ENCODE measurements around the gene GDAP2.
"Not testable (repeated sequence)": the region's sequence is repeated elsewhere in the genome, so short reads cannot be mapped to it uniquely, and the experiment has no call there.

The GDAP2 gene, protein sequence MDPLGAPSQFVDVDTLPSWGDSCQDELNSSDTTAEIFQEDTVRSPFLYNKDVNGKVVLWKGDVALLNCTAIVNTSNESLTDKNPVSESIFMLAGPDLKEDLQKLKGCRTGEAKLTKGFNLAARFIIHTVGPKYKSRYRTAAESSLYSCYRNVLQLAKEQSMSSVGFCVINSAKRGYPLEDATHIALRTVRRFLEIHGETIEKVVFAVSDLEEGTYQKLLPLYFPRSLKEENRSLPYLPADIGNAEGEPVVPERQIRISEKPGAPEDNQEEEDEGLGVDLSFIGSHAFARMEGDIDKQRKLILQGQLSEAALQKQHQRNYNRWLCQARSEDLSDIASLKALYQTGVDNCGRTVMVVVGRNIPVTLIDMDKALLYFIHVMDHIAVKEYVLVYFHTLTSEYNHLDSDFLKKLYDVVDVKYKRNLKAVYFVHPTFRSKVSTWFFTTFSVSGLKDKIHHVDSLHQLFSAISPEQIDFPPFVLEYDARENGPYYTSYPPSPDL

DNA sequence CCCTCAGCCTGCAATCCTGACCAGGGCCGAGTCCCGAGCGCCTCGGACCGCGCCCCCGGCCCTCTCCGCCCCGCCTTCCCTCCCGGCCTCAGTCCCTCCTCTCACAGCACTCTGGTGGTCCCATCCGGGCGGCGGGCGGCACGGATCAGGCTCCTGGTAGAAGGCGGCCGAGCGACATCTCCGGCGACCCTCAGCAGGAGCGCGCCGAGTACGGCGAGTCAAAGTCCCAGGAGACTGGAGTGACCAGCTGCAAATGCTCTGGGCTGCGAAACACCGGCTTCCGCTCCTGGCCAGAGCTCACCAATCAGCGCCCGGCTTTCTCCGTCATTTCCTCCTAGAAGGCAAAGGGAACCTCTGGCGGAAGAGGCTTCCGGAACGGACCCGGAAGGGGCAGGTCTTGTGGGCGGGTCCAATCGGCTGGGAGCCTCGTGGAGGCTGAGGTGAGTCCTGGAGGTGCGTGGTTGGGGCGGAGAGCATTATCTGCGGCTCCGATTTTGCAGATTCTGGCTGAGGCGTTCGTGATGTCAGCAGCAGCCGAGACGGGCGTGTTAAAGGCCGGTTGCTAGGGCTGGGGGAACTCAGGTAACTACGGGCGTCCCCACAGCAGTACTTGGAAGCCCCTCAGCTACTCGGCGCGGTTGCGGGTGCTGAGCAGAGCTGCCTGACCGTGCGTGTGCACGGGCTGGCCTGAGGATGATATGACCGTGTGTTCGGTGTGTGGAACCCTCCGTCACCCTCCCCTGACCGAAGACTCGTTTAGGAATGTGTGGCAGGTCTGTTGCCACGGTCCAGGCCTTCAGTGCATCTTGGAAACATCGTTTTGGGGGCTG, at the start of gene GDAP2, which contains the start of gene WDR3:
TSS of gene GDAP2 (minus strand) at position 279 of the 830 bp plus-strand sequence. CDS start 9,264 bp downstream, outside the sequence.
TSS of gene WDR3 (plus strand) at position 397 of the 830 bp plus-strand sequence. CDS start 3,581 bp downstream, outside the sequence.
- DNase-seq, result peak; percentile 60 to 99 (median 95)

DNA sequence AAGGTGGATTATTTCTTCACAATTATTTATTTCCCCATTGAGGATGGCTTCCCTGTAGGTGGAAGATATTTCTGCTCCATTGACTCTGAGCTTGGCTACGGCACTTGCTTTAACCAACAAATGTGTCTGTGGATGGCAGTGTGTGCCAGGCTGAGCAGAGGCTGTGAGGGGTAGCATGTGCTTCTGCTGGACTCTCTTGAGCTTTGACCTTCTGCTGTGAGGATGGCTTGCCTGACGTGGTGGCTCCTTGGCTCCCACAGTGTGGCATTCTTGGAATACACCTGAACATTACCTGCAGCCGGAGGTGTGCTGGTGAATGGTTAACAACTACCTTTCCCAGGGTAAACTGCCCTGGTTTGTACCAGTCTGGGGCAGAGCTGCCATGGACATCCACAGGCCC, 47.0 kb upstream of the GDAP2 start:
- DNase-seq, result no peak

DNA sequence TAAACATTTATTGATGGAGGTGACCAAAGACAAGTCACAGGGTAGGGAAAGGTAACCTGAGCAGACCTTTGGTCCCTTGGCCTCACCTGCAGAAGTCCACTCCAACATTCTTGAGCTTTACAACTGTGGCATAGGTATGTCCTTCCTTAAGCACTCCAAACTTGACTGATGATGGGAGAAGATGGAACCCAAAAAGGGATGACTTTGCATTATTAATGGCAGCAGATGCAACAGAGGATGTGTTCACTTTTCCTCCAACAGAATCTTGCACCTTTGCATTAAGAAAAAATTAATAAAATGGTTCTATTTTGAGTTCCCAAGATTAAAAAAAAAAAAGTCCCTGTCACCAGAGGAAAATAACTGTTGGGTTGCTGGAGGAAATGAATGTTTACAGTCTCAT, 42.4 kb upstream of the GDAP2 start:
- DNase-seq, result no peak

DNA sequence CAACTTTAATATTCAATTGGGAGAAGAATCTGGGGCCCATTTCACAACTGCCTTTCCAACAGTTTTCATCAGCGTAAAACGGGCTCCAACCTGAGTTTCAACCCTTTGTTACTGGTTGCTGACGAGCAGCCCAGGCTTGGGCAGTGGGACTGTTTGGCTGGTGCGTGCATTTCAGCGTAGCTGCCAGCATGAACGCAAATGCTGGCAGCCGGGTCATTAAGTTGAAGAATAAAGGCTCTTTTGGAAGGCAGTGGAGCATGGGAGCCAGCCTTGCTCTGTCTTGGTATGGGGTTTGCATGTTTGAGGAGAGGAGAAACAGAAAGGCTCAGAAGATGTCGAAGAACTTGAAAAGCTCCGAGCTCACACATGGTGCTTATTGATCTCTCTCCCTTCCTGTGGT, 40.8 kb upstream of the GDAP2 start:
- DNase-seq, result peak in 4 of 58 donors; percentile 1 to 19 (median 12)

DNA sequence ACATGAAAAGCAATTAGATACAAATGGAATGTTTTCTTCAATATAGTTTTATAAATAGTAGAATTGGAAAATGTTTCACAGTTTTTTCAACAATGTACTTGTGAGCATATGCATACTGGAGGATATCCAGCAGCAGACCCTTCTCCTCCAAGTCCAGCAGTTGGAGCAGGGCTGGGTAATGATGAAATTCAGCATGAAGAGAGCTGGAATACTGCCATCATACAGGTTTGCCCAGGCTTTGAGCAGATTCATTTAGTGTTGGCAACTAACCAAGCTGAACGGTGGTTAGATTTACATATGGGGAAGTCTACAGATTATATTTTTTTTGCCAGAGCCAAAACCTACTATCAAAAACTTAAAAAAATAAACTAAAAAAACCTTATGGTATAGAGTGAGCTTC, 38.5 kb upstream of the GDAP2 start:
- DNase-seq, result peak in 3 of 58 donors; percentile 1 to 8 (median 3)

DNA sequence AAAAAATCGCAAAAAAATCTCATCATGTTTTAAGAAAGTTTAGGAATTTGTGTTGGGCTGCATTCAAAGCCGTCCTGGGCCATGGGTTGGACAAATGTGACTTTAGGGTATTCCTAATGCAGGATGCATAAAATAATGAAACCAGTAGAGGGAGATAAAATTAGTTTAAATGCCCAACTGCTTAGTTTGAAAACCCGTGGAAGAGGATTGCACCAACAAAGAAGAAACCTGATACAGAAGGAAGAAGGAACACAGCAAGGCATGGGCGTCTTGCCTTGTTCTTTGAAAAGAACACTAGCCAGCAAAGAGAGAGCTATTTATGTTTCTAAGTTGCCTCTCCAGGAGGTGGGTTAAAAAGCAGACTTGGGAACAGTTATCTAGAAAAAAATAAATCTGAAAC, 38.1 kb upstream of the GDAP2 start:
- peak in 8 of 58 donors; percentile 1 to 46 (median 6) for DNase-seq

DNA sequence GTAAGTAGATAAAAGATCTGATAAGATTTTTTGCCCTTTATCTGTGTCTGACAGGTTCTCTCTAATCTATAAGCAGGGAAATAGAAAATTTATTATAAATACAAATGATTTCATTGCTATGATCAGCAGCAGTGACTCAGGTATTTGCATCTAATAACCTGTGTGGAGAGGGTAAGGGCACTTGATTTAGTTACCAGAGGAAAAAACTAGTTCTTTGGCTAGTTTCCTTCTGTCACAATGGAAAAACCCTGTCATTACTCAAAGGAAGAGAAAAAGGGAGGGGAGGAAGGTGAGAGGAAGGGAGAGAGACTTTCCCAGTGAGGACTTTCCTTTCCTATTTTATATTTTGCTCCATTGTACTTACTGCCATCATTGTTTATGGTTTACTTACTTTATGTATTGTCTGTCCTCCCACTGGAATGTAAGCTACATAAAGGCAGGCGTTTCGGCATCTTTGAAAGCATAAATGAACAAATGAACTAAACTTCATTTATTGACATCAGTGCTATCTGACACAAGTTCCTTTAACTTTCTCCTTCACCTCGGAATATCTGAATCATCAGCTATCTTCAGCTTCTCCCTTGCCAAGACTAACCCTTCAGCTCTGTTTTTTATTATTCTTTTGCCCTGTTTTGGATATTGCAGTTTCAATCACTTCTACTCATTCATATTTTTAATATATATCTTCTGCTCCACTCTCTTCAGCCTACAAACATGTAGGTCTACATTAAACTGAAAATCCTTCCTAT, 35.0 kb upstream of the GDAP2 start:
- no peak for DNase-seq

DNA sequence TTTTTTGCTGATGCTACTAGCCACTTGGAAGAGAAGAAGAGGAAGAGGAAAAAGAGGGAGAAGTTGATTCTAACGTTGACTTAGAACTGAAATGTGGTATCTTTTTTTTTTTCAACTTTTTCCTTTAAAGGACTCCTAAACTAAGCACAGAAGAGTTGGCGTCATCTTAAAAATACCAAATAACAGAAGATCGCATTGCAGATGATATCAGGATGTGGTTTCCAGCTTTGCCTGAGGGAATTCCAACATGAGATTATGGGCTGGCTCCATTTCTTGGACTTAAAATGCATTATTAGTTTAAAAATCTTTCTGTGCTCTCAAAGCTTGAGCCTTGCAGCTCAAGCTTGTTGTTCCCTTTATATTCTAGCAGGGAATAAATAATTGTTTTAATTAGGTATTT, 29.9 kb upstream of the GDAP2 start:
- no peak for DNase-seq

DNA sequence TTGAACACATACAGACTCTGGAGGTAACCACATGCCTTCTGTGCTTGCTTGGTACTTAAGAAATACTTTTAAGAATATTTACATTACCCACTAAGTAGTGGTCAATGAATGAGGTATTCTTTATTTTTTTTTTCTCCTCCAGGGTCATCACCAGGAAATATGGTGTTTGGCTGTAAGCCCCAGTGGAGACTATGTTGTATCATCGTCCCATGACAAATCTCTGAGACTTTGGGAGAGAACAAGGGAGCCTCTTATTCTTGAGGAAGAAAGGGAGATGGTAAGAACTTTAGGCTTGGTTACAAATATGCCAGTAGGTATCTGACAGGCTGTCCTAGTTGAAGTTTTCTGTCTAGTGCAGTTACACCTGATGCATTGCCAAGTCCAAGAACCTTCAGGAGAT, 23.0 kb upstream of the GDAP2 start:
- no peak for DNase-seq

DNA sequence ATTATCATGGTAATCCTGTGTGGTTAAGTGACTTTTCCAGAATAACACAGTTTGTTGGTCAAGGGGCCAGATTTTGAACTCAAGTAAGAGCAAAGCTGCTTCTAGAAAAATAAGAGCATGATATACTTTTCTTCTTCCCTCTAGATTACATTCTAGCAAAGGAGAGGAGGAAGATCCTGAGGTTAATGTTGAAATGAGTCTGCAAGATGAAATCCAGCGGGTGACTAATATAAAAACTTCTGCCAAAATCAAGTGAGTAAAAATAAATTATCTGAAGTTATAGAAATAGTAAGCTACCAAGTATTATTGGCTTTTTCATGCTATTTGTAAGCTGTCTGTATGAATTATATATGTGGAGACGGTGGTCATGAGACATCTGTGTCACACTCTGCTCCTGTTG, 12.9 kb upstream of the GDAP2 start:
- DNase-seq, result no peak

DNA sequence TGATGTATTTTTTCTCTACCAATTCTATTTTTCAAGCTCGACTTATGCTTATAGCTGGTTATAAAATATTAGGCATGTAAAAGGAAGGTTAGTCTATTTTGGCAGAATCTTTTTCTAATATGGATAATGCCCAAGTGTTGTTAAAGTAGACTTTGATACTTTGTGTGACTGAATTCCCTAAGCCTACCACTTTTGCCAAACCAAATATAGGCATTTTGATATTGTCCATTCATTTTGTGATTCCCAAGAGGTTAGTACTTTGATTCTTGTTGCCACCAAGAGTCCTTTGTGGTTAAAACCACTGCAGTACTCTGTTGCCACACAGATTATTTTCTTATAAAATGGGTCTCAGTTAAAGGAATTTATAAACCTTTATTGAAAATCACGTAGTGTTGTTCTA, 4.3 kb upstream of the GDAP2 start:
- no peak for DNase-seq

DNA sequence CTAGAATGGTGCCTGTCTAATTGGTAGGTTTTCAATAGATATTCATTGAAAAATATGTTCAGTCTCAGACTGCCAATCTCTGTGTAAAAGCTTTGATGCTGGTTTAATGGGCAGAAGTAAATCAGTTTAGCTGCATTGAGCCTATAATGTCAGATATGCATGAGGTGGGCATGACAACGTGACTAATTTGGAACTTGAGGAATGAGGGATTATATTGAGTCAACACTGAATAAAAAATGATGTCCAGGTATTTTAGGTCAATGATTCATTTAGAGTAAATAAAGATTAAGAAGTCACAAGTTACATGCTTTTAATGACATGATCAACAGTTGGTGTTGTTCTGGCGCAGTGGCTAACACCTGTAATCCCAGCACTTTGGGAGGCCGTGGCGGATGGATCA, 3.2 kb upstream of the GDAP2 start:
- DNase-seq, result no peak

DNA sequence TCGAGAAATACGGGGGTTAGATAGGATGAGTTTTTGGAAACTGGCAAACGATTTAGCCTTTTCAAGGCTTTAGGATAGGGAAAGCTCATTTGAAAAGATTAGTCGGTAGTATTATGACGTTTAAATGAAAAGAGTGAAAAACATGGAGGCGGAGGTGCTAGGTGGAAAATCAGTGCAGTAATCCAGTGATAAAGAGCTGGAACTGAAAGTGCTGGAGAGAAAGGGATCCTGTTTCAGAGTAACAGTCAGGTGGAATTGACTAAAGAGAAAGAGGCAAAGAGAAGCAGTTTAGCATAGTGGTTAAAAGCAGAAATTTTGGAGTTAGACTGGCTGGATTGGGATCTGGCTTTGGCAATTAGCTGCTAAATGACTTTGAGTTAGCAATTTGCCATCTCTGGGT, 1.1 kb upstream of the GDAP2 start:
- no peak for DNase-seq

DNA sequence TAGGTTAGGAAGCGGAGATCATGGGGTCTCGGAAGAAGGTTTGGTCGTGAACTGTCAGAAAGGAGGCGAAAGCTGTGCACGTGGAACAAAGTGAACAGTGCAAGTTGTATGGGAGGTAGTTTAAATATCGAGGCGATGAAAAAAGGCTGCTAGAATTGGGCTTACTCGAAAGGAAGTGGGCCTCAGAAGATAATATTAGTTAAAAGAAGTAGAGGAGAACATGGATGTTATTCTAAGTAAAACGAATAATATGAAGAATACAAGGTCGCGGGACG, 689 bp upstream of the GDAP2 start:
- DNase-seq, result peak in 1 of 58 donors; percentile 10

DNA sequence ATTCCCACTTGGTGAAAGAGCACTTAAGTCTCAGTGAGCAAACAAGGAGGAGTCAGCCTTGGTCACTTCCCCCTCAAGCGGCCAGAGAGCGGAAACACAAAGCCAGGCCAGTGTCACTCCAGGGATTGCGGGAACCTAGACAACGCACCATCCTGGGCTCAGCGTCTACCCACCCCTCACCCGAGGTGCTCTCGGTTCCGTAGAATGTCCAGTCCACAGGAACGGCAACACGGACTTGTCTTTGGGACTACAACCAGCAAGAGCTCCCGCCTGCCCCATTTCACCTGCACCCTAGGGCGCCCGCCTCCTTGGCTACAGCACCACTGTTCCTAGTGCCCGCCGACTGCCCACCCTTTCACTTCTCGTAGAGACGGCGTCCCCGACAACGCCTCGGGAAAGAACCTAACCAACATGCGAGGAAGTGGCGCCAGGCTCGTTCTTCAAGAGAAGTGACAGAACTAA, 509 bp downstream of the GDAP2 start:
- peak in 48 of 58 donors; percentile 12 to 73 (median 50) for DNase-seq

DNA sequence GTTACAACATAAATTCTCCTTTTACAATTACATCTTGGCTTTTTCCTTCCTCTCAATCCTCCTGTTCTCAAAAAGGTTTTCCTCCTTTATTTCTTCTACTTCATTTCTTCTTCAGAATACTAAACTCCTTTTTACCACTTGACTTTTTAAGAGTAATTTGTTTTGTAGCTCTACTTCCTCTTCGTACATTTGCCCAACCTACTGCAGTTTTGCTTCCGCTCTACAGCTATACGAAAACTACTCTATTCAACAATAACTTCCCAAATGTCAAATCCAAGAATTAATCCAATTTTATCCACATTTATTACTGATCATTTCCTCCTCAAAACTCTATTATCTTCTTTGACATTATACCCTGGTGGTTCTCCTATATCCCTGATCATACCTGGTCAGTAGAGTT, 3.4 kb downstream of the GDAP2 start:
- no peak for DNase-seq

DNA sequence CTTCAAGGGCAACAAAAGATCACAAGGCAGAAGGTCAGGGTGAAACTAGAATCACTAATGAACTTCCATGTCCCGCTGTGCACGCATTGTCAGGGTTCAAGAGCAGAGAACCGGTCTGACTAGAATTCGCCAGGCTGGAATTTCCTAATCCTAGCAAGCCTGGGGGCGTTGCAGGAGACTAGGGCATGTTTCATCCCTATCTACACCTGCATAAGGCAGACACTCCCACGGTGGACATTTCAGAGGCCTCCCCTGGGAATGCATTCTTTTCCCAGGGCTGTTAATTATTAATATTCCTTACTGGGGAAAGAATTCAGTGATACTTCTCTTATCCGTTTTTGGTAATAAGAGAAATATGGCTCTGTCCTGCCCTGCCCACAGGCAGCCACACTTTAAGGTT, 6.7 kb downstream of the GDAP2 start:
- DNase-seq, result not testable (repeated sequence)

DNA sequence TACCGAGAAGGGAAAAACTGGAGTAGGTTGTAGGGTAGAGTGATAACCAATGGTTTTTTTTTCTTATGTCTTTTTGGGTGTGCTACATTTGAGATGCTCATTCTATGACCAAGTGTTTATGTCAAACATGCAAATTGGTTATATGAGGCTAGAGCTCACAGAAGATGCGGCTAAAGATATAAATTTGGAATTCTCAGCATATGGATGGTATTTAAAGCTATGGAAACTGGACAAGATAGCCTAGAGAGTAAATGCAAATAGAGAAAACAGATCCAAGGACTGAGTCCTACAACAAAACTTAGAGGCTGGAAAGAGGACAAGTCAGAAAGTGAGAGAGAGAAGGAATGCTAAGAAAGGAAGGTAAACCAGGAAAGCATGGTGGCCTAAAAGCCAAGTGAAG, 7.4 kb downstream of the GDAP2 start:
- DNase-seq, result no peak

DNA sequence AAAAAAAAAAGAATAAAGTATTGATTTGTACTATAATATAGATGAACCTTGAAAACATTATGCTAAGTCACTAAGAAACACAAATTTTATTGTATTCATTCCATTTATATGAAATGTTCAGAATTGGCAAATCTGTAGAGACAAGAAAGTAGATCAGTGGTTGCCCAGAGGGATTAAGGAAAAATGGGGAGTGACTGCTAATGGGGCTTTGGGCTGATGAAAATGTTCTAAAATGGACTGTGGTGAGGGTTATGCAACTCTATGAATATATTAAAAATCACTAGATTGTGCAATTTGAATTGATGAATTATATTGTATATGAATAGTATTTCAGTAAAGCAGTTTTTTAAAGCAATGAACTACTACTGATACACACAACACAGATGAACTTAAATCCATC, 10.0 kb downstream of the GDAP2 start:
- DNase-seq, result no peak

DNA sequence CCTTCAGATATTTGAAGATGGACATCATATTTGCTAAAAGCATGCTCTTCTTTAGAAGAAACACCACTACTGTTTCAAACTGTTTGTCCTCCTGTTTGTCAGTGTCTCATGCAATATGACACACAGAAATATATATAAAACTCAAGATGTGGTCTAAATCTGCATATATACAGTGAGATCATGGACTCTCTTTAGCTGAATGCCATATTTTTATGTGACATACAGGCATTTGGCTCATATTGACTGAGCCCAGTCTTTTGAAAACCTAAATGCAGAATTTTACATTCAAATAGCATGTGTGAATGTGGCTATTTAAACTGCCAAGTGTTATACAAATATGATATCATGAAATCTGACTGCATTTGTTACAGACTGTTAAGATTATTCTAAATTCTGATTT, 18.4 kb downstream of the GDAP2 start:
- DNase-seq, result no peak

DNA sequence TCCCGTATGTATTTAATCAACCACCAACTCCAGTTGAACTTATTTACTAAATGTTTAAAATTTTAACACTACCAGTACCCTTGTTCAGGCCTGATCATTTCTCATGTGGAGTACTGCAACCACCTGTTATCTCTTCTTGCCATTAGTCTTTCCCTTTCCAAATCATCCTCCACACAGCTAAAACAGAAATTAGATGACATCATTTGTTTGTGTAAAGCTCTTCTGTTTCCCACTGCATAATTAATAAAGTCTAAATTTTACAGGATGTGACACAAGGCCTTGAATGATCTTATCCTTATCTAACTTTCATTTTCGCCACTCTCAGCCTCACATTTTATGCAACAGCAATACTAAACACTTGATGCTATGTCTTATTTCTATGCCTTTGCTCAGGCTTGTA, 24.4 kb downstream of the GDAP2 start:
- no peak for DNase-seq

DNA sequence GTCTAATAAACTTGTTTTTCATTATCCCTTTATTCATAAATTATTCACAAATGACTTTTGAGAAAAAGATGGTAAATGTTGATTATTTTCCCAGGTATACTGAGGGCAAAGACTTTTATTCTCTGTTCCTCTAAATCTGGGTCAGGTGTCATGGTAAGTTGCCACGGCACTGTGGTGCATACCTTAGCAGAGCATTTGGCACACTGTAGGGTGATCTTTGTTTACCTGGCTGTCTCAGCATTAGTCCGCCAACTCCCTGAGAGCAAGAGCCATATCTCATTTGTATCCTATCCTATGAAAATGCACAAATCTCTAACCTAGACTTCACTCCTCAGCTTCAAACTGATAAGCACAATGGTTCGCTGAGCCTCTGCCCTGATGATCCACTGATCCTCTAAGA, 24.9 kb downstream of the GDAP2 start:
- no peak for DNase-seq

Data from anterior cingulate cortex (tissue), 58 donors.